PFSK-1 (cell line): Measurements from ENCODE around the gene CA14.

ENCODE experiments used
- POLR2AphosphoS5 ChIP-seq: IDR thresholded peaks from 2 replicates; pipeline ENCODE4 v1.6.1; 2012; ENCODE audit warnings: low read depth, mild to moderate bottlenecking, control low read depth, low read length, moderate library complexity
- SIN3A ChIP-seq: IDR thresholded peaks from 2 replicates; pipeline ENCODE4 v1.6.1; 2012; ENCODE audit warnings: mild to moderate bottlenecking, low read length, moderate library complexity, borderline replicate concordance; ENCODE audit not compliant: insufficient read depth
- TAF1 ChIP-seq: IDR thresholded peaks from 2 replicates; pipeline ENCODE4 v1.6.1; 2012; ENCODE audit warnings: low read length, control low read depth, borderline replicate concordance; ENCODE audit not compliant: insufficient read depth

DNA sequence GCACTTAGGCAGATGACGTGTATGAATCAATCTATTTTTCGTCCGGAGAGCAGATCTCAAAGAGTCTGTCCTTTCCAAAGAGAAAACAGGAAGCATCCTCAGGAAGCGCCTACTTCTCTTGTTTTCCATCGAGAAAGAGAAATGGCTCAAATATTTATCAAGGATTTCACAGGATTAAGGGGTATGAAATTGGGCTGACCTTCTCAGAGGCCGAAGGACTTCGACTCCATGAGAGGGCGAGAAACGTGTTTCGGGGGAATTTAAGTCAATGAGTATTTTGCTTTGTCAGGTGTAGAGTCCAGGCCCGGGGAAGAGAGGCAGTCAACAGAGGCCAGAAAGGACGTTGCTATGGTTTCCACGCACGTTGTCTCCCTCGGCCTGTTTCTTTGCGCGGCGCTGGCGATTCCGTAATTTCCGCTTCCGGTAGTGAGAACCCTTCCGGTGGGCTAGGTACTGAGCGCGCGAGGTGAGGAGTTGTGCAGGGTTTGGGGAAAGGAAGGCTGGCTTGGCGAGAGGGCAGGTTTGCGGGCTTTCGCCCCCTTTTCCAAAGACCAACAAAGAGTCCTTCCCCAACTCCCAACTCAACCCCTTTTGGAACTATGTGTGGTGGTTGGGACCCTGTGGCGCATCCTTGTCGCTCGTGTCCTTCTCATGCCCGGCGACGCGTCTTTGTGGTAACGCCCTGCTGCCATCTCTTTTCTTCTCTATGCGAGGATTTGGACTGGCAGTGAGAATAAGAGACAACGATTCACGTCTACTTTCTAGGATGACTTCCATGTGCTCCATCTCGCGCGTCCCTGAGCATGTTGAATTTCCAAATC, 36.1 kb downstream of the CA14 start, which contains the start of gene MRPS21:
- TF ChIP-seq TAF1 (peak; percentile 89), POLR2AphosphoS5 (peak; percentile 99), SIN3A (peak; percentile 94; the same call in 1 of the 2 replicates)
